GM19351 (cell line): ENCODE data around the gene ARHGEF25.

Experiments used
- ATAC-seq: cut with Tn5 transposase; IDR thresholded peaks from one replicate; pipeline ENCODE4 v1.9.1; 2021; ENCODE audit warnings: mild to moderate bottlenecking, moderate library complexity; ENCODE audit not compliant: unreplicated experiment

Gene ARHGEF25

DNA sequence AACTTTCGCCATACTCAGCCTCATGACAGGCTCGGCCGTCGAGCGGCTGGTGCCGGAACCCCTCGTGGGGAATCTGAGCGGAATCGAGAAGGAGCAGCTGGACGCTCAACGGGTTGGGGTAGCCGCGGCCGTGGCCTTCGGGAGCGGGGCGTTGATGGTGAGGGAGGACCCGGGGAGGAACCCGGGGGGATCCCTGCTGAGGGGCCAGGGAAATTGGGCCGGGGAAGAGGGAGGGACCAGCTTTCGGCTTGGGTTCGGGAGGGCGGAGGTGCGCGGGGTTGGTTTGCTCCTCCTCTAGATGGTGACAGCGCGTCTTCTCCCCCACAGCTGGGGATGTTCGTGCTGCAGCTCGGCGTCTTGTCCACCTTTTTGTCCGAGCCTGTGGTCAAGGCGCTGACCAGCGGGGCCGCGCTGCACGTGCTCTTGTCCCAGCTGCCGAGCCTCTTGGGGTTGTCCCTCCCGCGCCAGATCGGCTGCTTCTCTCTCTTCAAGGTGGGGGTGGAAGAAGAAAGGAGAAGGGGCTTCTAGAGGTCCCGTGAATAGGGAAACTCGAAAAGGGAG, 9.8 kb downstream of the ARHGEF25 start:
- no peak for ATAC-seq

DNA sequence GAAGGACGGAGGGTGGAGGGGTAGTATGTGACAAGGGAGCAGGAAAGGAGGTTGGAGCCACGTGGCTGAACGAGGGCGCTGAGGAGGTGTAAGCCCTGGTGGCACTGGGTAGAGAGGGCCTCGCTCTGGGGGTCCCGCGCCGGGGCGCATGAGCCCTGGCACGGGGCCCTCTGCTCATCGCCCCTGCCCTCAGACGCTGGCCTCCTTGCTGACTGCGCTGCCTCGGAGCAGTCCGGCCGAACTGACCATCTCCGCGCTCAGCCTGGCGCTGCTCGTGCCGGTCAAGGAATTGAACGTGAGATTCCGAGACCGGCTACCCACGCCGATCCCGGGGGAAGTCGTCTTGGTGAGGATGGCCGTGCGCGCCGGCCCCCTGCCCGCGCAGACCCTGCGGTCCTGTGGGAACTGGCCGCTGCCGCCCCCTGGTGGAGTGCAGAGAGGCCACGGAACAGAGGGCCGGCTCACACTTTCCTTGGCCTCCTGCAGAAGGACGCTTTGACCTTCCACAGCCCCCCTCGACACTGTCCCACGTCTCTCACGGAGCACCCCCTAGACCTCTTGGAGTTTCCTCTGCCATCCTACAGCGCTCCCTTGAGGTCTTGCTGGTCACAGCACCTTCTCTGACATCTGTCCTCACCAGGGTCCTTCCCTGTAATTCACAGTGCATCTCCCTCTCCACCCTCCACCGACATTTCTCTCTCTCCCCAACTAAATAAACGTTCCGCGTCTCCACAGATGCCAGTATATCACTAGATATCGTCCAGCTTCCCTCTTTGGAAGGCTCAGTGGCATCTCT, 10.5 kb downstream of the ARHGEF25 start:
- no peak for ATAC-seq

DNA sequence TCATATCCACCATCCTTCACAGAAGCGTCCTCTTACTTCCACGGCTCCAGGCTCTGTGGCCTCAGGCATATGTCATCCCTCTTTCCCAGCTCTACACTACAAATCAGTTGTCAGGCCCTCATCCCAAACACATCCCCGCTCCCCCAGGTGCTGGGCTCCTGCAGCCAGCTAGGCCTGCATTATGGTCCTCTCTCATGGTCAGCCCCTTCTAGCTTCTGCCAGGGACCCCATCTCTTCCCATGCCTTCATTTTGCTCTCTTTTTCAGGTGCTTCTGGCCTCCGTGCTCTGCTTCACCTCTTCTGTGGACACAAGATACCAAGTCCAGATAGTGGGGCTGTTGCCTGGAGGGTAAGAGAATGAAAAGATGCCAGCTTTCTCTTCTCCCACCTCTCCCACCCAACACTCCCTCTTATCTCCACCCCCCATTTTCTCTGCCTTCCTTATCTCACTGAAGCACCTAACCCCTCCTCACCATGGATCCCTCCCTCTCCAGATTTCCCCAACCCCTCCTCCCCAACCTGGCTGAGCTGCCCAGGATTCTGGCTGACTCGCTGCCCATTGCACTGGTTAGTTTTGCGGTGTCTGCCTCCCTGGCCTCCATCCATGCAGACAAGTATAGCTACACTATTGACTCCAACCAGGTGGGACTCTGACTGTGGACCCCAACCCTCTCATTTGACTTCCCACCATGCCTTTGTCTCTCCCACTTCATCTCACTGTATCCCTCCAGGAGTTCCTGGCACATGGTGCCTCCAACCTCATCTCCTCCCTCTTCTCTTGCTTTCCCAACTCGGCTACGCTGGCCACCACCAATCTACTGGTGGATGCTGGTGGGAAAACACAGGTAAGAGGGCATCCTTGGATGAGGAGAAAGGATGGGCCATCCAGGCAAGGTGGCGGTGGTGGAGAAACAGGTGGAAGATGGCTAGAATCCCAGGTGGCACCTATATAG, 11.3 kb downstream of the ARHGEF25 start:
- ATAC-seq = no peak

DNA sequence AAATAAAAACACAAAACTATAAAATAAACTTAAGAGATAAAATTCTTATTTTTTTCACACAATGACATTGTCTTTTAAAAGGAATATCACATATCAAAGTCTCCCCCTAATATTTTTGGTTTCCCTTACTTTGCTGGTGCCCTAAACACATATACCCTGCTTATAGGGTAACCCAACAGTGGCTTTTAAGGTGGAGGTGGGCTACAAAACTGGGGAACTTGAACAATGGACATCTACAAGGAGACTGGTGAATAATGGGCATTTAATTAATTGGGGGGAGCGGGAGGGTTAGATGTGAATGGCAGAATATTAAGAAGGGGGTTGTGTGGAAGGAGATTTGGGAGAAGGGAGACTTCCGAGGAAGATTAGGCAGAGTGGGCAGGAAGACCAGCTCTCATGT, 12.2 kb downstream of the ARHGEF25 start:
- ATAC-seq = no peak

DNA sequence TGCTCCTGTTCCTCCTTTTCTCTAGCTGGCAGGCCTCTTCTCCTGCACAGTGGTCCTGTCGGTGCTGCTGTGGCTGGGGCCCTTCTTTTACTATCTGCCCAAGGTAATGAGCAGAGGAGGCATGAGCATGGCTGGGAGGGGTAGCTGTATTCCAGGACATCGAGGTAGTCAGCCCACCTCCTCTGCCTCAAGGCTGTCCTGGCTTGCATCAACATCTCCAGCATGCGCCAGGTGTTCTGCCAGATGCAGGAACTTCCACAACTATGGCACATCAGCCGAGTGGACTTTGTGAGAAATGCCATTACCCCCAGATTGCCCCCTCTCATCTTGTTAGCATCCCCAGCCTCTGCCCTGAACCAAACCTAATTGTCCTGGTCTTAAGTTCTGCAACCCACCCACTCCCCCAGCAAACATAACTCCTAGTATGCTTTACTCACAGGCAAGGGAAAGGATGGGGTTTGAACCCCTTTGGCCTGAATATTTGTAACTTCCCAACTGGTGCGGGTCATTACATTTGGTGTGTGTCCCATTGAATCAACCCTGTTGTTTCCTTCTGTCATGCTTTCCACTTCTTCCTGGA, 12.7 kb downstream of the ARHGEF25 start:
- no peak for ATAC-seq

DNA sequence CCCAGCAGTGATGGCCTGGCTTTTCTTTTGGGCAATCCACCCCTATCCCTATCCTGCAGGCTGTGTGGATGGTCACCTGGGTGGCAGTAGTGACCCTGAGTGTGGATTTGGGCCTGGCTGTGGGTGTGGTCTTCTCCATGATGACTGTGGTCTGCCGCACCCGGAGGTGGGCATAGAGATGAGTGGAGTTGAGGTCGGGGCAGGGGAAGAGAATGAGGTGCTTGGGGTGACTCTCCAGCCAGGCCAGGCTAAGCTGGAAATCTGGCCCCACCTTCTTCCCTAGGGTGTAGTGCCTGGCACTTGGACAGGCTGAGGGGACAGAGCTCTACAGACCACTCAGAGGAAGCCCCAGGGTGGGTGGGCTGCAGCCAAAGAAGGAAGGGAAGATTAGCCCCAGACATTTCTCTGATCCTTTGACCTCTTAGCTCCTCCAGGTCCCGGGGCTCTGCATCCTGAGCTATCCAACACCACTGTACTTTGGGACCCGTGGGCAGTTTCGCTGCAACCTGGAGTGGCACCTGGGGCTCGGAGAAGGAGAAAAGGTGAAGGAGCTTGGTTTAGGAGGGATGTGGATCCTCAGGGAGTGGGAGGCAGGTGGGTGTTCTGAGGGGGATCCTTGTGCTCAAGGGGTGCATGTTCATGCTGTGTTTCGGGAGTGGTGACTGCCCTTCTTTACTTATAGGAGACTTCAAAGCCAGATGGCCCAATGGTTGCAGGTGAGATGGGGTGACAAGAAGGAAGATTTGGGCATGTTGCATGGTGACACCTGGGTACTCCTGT, 13.4 kb downstream of the ARHGEF25 start:
- ATAC-seq = no peak

DNA sequence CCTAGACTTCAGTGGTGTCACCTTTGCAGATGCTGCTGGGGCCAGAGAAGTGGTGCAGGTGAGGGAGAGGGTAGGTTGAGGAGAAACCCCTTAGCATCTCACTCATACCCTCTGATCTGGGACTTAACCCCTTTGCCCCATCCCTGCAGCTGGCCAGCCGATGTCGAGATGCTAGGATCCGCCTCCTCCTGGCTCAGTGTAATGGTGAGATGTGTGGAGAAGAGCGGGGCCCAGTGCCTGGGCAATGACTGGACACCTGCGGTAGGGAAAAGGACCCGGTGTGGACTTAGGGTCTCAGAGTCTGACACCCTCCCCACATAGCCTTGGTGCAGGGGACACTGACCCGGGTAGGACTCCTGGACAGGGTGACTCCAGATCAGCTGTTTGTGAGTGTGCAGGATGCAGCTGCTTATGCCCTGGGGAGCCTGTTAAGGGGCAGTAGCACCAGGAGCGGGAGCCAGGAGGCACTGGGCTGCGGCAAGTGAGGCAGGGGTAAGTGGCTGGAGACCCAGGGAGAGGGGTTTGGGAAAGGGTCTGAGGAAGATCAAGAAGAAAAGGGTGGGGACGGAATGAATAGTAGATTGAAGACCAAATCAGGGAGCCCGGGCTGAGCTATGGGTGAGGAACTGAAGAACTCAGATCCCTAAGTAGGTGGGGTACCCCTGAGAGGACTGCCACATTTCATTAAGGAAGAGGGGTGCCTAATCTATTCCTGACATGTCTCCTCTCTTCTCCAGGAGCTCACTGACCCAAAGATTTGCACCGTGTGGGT, 14.2 kb downstream of the ARHGEF25 start:
- no peak for ATAC-seq

DNA sequence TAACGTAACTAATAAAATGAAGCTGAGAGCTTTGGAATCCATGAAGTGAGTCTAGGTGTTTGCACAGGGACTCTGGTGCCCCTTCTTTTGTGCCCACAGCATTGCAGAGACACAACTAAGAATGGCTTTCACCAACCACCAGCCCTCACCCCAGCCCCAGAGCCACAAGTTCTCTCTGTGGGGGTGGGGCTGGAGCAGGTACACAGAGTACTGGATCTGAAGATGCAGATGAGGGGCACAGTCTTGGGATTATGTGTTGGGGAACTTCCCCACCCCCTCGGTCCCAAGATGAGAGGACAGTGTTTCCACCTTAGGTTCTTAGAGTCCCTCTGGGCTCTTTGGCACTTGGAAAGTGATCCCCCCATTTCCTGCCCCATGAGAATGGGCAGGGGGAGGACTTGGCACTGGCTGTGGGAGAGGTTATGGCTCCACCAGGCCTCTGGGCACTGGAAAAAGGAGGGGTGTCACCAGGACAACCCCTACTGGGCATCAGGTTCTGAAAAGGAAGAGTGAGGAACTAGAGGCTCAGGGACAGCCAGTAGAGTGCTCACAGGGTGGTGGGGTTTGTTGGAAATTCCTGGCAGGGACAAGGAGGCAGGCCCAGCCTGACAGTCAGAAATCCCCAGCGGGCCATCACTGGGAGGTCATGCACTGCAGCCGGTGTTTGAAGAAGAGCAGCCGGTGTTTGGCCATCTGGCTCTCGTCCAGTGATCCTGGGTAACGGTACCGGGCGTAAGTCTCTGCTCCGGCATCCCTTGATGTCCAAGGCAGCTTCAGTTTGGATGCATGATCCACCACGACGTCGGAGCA, 15.1 kb downstream of the ARHGEF25 start:
- ATAC-seq = no peak

DNA sequence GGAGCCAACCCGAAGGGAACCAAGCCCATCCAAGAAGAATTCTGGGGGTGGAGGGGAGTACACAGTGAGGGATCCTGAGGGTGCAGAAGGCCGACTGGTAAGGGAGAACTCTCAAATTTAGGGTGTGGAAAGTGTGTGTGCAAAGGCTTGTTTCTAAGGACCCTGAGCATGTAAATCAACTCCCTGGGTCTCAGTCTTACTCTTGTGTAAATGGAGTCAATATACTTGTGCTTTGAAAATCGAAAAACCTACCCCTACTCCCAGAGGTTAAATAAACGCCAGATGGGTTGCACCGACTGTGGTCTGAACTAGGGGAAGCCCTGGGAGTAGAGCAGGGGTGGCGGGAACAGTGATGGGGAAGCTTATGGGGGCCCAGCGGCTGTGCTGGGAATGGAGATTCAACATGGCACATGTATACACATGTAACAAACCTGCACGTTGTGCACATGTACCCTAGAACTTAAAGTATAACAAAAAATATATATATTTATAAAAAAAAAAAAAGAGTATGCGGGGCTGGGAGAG, 15.7 kb downstream of the ARHGEF25 start:
- no peak for ATAC-seq

DNA sequence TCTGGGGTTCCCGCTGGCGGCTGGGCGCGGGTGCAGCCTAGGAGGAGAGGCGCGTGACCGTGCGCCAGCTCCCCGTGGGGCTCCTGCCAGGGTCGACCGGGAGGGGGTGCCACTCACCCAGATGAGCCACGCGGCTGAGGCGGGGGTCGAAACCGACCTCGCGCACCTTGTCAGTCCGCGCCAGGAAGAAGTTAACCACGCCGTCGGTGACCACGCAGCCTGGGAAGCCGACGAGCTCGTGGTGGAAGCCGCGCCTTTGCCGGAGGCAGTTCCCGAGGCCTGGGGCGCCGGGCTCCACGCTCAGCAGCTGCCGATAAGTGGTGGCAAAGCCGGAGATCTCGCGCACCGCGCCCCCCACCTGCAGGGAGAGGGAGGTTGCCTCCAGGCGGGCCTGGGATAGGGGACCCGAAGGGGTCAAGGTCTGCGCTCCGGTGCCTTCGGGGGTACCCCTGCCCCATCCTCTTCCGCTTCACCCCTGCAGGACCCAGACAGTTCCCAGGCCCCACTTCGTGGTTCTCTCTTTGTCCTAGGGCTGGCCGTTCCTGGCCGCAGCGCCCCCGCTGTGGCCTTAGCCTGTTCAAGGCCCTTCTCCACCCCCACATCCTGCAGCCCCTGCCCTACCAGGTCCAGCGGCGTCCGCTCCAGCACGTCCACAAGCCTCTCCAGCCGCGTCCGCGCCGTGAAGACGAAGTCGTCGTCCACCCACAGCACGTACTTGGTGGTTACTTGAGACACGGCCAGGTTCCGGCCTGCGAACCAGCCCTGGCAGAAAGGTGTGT, 16.5 kb downstream of the ARHGEF25 start:
- ATAC-seq = no peak

DNA sequence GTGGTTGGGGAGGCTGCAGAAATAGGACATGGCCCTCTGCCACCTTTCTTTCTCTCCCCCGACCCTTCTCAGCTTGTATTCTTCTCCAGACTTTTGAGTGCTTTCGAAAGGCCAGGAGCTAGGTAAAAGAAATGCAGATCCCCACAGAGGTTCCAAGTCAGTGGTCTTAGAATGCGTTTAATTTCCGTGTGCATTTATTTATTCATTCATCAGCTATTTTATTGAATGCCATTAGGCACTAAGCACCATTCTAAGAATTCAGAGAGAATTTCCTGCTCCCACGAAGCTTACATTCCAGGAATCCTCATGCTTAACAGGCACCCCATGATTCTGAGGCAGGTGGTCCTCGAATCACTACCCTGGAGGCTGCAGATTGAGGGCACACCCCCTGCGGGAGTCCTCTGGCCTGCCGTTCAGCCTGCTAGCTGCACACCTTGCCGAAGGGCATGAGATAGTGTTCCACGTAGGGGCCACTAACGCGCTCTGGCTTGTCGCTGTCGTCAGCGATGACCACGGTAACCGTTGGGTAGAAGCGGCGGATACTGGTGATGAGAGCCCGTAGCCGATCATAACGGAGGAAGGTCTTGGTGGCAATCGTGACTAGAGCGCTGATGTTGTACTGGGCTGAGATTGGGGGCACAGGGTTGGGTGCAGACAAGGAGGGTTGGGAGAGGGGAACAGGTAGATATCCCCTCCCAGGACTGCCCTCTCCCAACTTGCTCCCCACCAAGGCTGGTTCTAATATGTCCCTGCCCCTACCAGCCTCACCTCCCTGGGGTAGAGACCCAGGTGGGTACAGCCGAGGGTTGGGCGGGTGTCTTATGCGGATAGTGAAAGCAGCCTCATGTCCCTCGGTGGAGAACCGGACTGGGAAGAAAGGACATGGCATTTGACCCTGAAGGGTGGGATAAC, 17.3 kb downstream of the ARHGEF25 start:
- ATAC-seq = no peak

DNA sequence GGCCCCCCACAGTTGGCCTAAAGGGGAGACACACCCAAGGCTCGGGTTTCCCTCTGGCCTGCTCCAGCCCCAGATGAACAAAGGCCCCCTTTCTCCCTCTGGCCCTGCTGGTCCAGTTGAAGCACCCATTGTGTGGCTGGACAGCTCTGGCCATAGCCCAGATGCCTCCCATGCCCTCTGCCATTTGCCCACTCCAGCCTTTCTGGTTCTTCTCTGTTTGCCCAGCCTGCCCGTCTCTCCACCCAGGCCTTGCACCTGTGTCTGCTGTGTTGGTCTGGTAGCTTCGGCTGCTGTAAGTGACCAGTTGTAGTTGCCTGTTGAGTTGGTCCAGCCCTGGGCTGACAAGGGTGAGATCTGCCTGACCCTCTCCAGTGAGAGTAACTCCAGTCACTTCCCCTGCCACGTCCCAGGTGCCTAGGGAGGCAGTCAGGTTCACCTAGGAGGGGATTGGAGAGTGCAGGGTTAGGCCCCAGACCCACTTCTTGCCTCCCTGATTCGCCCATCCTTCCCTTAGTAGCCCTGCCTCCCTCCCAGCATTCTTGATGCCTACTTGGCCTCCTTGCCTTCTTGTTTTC, 18.7 kb downstream of the ARHGEF25 start:
- no peak for ATAC-seq

DNA sequence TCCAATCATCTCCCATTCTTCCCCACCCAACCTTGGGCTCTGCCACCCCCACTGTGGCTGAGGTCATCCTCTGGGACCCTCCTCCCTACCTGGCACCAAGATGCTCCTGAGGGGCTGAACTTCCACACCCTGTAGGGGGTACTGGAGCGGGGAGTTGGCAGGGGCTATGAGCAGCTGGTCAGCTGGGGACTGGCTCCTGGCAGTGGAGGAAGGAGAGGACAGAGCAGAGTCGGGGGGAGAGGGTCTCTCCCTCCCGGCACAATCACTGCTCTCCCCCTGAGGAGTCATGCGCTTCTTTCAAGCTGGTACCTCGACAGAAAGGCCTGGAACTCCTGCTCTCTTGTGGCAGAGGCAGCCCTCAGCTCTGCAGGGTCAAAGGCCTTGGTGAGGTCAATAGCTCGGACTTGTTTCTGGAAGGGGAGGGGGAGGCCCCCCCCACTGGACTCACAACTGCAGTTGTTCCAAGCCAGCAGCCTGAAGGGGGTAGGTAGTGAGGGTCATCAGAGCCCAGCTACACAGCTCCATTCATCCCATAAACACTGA, 19.7 kb downstream of the ARHGEF25 start:
- ATAC-seq = no peak

DNA sequence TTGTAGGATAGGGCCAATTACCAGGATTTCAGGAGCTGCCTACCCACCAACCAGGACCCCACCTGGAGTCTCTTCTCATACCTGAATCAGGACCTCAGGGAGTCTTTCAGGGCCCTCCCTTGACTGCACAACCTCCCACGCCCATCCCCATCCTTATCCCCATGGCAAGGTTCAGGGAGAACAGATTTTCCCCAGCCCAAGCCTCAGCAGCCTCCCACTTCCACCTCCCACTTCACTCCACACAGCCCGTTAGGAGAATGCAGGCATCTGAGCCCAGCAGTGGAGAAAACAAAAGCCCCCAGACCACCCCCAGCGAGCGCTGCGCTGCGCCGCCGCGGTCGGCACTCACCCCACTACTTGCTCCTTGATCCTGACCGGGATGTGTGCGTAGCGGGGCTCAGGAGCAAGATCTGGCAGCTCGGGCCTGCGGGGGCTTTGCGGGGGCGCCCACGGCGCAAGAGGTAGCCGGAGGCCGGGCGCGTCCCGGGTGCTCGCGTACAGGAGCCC, 20.4 kb downstream of the ARHGEF25 start:
- no peak for ATAC-seq

DNA sequence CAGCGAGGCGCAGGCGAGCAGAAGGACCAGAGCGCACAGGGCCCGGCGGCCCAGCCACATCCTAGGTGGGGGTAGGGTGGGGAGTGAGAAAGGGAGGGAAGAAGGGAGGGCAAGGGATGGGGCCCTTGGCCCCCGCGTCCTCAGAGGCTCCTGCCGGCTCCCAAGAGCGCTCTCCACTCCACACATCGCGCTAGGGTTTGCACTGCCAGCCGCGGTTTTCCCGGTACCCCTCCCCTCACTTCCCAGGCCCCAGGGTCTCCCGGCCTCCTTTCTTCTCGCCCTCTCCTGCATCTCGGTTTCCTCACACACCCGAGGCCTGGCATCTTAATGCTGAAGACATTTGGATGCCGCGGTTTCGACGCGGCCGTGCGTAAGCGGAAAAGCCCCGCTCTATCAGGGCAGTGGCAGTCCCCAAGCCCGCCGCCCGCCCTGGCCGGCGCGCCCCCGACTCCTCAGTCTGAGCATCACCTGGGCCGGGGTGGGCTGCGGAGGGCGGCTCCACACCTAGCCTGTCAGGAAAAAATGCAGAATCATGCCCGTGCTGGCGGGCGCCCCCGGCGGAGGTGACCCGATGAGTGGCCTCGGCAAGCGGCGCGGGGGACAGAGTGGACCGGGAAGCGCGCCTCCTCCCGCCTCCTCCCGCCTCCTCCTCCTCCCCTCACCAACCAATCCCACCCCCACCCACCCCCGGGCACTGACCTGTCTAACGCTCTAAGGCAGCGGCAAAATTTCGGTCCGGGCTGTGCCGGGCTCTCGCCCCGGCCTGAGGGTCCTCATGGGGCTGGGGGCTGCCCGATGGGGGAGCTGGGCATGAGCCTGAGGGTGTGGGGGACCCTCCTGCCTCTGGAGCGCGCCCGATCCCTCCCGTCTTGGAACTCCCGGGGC, 21.1 kb downstream of the ARHGEF25 start:
- no peak for ATAC-seq
